ENCODE data around the gene DHCR7.
A peak's percentile ranks its signal among the peaks of the same experiment; 100 is the strongest.

DHCR7 gene

DNA sequence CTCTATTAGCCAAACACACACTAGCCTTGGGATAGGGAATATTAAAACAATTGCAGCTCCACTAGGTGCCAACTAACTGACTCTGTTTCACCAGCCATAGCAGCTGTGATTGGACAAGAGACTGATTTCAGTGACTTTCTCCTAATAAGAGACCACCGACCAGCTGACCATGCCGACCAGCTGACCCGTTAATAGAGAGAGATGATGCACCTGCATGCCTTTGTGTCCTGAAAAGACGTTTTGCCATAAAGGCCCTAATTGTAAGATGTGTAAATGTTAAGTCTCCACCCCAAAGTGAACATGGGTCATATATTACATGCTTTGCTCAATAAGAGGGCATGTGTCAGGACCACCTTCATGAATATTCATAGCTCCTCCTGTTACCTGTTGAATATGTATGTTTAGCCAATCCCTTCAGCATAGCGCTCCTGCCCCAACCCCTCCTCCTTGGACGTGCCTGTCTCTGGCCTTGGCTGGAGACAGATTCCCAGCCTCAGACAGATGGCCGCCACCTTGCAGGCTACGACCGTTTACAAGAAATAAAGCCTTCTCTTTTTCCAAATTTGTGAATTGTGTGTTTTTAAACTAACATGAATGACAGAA, 3.5 kb upstream of the DHCR7 start:
- H3K4me3 ChIP-seq (ENCODE audit: low read depth, low read length), result peak overlapping the region; percentile 94
- DNase-seq (ENCODE audit: low read depth), result no peak
- TF ChIP-seq, protein P1, sequence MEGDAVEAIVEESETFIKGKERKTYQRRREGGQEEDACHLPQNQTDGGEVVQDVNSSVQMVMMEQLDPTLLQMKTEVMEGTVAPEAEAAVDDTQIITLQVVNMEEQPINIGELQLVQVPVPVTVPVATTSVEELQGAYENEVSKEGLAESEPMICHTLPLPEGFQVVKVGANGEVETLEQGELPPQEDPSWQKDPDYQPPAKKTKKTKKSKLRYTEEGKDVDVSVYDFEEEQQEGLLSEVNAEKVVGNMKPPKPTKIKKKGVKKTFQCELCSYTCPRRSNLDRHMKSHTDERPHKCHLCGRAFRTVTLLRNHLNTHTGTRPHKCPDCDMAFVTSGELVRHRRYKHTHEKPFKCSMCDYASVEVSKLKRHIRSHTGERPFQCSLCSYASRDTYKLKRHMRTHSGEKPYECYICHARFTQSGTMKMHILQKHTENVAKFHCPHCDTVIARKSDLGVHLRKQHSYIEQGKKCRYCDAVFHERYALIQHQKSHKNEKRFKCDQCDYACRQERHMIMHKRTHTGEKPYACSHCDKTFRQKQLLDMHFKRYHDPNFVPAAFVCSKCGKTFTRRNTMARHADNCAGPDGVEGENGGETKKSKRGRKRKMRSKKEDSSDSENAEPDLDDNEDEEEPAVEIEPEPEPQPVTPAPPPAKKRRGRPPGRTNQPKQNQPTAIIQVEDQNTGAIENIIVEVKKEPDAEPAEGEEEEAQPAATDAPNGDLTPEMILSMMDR (IDR thresholded peaks at IDR 0.05; ENCODE audit: control insufficient read depth, extremely low read depth, insufficient read depth), result no peak

DNA sequence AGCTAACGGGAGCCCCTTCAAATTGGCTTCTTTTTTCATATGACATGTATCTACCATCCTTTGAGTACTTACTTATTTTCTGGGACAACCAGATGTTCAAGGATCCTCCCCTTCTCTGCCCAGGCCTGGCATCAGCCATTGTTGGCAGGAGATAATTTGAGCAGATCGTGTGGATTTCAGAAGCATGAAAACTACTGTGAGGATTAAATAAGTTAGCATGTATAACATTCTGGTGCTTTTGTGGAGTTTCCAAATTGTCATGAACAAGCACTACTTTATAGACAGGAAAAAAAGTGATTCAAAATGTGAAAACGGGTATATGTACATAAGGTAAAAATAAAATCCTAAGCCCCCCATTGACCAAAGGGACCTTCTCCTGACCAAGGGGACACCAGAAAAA, 2.7 kb upstream of the DHCR7 start:
- TF ChIP-seq, protein P1 (IDR thresholded peaks at IDR 0.05; ENCODE audit: control insufficient read depth, extremely low read depth, insufficient read depth), result no peak
- no peak for DNase-seq (ENCODE audit: low read depth)
- H3K4me3 ChIP-seq (ENCODE audit: low read depth, low read length), result no peak overlapping the region

DNA sequence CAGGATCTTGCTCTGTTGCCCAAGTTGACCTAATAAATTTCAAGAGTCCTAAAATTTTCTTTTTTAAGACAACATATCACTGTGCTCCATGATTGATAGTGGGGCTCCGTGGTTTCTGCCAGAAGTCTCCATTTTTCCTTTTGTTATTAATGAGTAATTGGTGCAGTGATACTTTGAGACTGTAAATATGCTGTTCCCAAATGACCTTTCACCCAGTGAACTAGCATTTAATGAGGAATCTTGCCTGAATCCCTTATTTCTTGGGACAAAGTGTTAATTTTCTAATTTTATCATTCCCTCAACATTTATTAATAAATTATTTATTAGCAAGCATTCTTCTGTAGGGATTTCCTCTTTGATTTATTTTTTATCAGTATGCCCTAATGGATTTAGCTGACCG, 2.3 kb upstream of the DHCR7 start:
- DNase-seq (ENCODE audit: low read depth), result no peak
- H3K4me3 ChIP-seq (ENCODE audit: low read depth, low read length), result no peak overlapping the region
- TF ChIP-seq, protein P1 (IDR thresholded peaks at IDR 0.05; ENCODE audit: control insufficient read depth, extremely low read depth, insufficient read depth), result no peak

DNA sequence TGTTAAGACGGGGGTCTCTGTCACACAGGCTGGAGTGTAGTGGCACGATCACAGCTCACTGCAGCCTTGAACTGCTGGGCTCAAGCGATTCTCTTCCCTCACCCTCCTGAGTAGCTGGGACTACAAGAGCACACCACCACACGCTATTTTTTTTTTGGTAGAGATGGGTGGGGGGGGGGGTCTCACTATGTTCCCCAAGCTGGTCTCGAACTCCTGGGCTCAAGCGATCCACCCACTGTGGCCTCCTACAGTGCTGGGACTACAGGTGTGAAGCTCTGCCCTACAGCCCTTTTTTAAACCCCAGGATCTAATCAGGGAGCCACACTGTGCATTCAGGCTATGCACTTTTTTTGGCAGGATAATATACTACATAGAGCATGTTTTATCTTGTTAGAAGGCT, 1.4 kb upstream of the DHCR7 start:
- H3K4me3 ChIP-seq (ENCODE audit: low read depth, low read length), result peak overlapping the region; percentile 85
- TF ChIP-seq, protein P1 (IDR thresholded peaks at IDR 0.05; ENCODE audit: control insufficient read depth, extremely low read depth, insufficient read depth), result no peak
- DNase-seq (ENCODE audit: low read depth), result no peak

DNA sequence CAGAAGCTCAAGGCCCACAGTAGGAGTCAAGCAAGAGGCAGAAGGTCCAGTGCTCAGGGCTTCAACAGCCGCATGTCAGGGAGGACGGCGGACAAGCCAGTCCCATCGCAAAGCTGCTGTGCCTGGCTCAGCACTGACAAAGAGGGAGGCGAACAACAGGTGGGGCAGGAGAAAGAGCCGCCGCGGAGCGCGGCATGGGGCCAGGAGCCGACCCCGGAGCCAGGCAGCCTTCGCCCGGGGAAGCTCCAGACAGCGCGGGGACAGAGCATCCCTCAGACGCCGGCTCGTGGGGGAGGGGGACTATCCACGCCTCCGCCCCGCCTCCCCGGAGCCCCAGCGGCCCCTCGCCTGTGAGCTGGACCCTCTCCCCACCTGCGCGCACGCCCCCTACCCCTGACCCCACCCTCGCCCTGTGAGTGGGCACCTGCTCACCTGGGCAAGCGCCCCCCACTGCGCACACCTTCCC, 369 bp downstream of the DHCR7 start:
- TF ChIP-seq, protein P1 (IDR thresholded peaks at IDR 0.05; ENCODE audit: control insufficient read depth, extremely low read depth, insufficient read depth), result no peak
- DNase-seq (ENCODE audit: low read depth), result no peak
- peak overlapping the region; percentile 85 for H3K4me3 ChIP-seq (ENCODE audit: low read depth, low read length)

DNA sequence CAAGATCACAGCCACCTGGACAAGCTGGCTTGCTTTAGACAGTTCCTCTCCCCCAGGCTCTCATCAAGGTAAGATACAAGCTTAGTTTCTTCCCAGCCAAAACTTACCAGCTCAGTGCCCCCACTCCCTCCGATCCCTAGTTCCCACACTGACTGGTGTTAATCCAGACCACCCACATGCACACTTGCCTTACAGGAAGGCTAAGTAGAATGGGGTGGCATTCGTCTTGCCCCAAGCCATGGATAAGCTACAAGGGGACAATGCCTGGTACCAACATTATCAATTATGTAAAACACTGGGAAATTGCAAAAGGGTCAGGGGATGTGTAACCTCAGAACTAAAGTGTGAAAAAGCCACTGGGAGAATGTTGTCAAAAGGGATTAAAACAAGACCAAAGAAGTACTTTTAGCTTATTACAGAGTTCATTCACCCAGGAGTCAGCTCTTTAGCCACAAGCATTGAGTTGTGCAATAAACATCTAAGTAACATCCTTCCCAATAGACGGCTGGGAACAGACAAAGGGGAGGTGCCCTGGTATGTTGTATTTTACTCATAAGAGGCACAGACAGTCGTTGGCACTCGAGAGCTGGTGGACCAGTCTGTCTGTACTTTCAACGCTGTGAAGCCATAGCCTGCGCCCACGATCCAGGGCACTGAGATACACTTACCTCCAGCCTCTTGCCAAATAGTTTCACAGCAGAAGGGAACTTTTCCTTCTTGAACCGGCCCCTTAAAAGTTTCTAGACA, 1.1 kb downstream of the DHCR7 start:
- TF ChIP-seq, protein P1 (IDR thresholded peaks at IDR 0.05; ENCODE audit: control insufficient read depth, extremely low read depth, insufficient read depth), result no peak
- no peak for DNase-seq (ENCODE audit: low read depth)
- H3K4me3 ChIP-seq (ENCODE audit: low read depth, low read length), result peak overlapping the region; percentile 85

Measured in LNCaP clone FGC (cell line).